GM18909 (cell line): ENCODE results near the gene FIGNL2.

Experiments used
- ATAC-seq: cut with Tn5 transposase; IDR thresholded peaks from one replicate; pipeline ENCODE4 v1.9.1; 2021; ENCODE audit warnings: mild to moderate bottlenecking; ENCODE audit not compliant: unreplicated experiment, poor library complexity

FIGNL2 gene

GRCh38 chr12:51784688-51785087 lies 63.8 kb downstream of the FIGNL2 start:
- no peak for ATAC-seq

DNA sequence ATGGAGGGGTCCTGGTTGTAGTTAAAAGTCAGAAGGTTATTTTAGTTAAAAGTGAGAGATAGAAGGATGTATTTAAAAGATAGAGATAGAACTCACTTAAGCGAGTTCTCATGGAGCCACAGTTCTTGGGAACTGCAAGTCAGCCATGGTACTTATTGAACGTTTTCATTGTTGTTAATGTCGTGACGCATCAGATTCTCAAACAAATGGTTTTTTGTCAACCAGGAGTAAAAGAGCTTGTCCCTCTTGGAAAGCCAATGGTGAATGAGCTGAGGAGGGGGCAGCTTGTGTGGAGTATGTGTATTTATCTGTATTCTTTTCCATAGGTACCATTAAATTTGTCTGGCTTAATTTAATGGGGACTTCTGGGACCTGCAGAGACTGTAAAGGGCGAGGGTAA lies 68.6 kb downstream of the FIGNL2 start:
- ATAC-seq: no peak

DNA sequence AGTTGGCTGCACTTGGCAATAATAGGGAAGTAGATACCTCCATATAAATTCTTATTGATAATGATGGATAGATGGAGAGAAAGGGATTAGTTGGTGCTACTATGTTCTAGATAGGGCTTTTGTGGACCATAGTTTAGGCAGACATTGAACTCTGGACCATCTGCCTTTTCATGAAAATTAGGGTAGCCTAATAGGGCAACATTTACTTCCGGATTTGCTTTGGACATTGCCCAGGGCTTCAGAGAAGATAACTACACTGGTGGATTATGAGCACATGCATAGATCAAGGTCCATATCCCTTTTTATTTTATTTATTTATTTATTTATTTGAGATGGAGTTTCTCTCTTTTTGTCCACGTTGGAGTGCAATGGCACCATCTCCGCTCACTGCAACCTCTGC lies 70.5 kb downstream of the FIGNL2 start:
- no peak for ATAC-seq

DNA sequence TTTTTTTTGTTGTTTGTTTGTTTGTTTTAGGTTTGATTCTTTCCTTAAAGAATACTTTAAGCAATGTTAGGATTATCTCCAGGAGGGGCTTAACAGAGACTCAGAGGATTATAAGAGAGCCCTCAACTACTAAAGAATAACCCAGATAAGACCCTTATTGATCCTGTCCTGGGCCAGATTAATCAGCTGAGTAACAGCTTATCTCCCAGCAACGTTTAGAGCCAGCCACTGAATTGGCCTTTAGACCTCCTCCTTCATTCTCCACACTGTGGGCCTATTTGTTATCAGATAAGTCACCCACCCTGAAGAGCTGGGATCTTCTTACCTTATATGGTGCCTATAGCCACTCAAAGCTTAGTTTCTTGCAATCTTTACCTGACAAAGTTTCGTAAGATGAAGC lies 71.1 kb downstream of the FIGNL2 start:
- no peak for ATAC-seq

DNA sequence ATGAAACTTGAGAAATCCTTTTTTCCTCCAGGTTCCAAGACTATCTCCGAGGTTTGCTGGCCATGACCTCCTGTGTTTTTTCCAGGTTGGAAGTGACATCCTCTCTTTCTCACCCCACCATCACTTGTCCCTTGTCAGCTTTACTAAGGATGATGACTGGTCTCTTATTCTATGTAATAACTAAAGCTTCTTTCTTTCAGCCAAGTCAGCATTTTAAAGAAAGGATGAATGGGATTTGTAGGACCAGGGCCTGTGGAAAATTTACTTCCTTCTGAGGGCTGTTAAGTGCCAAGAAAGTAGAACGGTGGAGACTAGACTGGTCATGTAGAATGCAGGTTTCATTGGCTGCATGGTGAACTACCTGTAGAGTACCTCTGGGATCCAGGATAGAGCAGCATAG lies 73.6 kb downstream of the FIGNL2 start:
- ATAC-seq: no peak

- ATAC-seq: no peak
Measured at GRCh38 chr12:51773145-51773869, 75.2 kb downstream of the FIGNL2 start.

DNA sequence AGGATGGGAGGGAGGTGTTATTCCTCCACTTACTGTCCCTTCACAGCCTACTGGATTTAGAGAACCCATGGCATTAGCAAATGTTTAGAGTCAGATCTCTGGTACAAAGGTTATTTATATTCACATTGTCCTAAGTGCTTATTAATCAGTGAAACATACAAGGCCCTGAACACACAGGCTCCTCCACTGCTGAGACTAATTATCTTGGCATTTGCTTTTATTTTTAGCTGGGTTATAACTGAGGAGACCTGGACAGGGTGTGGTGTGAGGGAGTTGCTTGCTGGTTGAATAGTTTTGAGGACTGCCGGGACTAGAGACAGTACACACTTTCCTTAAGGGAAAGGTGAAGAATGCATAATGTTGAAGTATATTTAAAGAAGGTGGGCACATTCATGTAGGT lies 77.5 kb downstream of the FIGNL2 start:
- ATAC-seq: no peak
